Inflammatory macrophage (primary cell): ENCODE data around the gene SP110.
"Not testable (repeated sequence)": the region's sequence is repeated elsewhere in the genome, so short reads cannot be mapped to it uniquely, and the experiment has no call there.

Experiments
- DNase-seq, 2 donors: peaks; one replicate each; pipeline ENCODE4 v3.0.0-alpha.2; 2020 to 2022

The SP110 gene

DNA sequence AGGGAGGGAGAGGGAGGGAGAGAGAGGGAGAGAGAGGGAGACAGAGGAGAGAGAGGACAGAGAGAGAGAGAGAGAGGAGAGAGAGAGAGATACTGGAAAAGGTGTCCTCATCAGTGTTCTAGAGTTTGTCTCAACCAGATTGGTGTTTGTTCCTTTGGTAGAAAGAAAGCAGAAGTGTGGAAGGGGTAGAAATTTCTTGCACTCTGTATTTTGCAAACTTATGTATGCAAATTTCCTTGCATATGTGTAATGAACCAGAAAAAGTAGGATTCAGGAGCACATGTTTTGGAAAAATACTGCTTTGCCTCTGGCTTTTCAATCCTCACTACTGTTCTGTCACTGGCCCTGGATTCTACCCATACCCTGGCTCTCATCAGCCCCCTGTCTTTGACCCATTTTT lies 4.7 kb upstream of the SP110 start:
- DNase-seq, result peak; percentile 36 to 46

DNA sequence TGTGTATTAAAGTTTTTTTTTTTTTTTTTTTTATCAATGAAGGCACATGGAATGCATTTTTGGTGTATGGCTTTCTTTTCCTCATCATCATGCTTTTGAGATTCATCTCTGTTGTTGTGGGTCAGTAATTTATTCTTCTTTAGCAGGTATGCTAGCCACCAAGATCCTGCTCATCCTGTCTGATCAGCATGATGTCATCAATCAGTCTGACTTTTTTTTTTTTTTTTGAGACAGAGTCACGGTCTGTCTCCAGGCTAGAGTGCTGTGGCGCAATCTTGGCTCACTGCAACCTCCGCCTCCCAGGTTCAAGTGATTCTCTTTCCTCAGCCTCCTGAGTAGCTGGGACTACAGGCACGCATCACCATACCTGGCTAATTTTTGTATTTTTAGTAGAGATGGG lies 3.0 kb upstream of the SP110 start:
- not testable (repeated sequence) for DNase-seq

DNA sequence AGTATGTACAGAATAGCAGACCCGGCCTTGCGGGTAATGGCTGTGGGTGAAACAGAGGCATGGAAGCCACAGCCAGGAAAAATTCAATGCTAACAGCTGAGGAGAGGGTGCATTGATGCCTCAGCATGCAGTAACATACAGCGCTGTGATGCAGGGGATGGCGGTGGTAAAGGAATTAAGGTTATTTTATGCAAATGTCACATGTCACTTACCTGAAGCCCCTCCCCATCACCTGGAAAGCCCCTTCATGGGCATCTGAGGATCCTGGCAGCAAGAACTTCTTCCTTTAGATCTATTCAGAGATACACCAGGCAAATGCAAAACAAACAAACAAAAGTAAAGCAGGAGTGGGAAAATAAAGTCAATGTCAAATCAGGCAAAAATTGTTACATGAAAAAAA lies 1.7 kb upstream of the SP110 start:
- no peak for DNase-seq

DNA sequence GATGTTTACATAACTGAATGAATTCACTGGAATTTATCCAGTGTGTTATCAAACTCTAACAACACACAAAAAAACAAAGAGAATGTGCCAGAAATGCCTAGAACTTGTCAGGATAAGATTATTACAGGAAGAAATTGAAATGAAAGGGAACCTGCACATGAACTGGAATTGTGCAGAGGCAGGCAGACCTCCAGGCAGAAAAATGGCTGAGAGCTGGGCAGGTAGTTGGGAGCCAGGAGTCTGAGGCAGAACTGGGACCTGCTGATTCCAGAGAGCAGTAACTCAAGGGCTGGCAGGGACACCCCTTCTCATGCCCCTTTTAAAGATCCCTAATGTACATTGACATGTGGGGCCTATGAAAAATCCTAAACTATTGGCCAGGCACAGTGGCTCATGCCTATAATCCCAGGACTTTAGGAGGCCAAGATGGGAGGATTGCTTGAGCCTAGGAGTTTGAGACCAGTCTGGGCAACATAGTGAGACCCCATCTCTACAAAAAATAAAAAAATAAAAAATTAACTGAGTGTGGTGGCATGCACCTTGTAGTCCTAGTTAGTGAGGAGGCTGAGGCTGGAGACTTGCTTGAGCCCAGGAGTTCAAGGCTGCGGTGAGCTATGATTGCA lies 674 bp upstream of the SP110 start:
- DNase-seq, result no peak

DNA sequence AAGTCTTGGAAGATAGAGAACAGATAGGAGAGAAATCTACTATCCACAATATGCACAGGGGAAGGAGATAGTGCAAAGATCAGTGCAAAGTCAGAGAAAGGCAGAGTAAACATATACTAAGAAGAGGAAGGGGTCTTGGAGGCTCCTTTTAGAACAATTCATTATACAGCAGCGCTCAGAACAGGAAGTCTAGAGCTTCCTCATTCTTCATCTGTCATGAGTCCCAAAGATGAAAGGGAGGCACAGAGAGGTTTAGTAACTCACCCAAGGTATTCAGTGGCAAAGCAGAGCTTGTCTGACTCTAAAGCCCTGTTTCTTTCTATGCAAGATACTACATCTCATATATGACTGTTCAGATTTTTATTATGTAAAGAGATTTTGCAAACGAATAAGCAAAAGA lies 1.4 kb downstream of the SP110 start:
- DNase-seq, result peak; percentile 63 to 78

DNA sequence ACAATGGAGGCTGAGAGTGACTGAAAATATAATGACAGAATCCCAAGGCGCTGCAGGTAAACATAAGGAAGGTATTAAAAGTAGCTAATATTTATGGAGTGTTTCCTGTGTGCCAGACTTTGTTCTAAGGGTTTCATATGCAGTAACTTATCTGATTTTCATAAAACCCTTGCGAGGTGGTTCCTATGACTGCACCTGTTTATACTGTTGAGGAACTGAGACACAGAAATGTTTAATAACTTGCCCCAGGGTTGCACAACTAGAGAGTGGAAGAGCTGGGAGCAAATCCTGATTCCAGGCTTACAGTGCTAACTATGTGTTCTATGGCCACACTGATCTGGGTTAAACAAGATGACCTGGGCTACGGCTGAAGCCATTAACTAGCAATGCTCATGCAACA lies 2.4 kb downstream of the SP110 start:
- no peak for DNase-seq

DNA sequence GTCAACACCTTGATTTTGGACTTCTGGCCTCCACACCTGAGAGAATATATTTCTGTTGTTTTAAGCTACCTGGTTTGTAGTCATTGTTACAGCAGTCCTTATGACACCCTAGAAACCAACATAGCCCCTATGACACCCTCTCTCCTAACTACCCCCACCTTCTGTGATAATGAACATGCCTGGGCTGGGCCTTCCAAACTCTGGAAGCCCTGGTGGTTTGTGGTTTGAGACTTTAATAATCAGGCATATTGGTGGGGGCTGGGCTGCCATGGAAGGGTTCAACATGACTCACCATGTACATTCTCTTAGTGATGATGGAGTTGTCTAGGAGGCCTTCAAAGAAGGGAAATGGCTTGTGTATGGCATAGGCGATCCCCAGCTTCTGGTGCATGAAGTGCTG lies 3.3 kb downstream of the SP110 start:
- DNase-seq, result no peak

DNA sequence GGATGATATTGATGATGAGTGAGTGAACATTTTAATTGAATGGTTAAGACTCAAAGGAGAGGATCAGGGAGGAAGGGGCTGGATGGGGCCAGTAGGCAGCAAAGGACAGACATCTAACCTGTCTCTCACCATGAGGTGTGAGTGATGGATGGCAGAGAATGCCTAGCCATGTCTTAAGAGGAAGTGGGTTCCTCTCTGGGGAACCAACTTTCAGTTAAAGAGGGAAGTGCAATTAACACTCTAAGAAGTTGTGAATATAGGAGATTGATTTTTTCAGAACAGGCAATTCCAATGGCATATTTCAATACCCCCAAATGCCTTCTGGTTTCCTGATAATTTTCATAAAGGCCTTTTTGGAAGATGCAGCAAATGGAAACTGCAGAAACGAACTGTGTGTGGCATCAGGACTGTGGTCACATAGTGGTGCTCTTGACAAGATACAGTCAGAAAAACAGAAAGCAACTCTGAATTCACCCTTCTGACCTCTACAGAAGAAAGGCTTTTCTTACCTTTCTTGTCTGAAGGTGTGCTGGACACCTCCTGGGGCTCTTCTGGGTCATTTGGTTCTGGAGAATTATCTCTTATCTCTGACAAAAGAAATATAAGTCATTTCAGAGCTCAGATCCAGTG lies 10.2 kb downstream of the SP110 start:
- peak; percentile 39 to 45 for DNase-seq

DNA sequence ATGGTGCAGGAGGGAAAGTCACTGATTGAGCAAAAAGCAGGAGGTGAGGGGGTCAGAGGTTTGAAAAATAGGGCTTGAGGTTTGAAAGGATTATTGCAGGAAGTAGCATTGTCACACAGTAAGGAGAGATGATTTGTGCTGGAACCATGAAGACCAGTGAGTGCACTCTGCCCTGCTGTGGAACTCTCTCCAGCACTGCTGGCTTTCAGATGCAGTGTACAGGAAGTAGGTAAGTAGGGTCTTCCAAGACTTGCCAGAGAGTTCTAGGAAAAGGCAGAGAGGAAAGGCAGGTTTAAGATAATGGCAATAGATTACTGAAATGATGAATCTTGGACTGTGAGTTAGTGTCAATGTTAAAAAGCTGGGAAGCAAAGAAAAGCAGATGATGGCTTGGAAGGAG lies 11.2 kb downstream of the SP110 start:
- DNase-seq, result no peak

DNA sequence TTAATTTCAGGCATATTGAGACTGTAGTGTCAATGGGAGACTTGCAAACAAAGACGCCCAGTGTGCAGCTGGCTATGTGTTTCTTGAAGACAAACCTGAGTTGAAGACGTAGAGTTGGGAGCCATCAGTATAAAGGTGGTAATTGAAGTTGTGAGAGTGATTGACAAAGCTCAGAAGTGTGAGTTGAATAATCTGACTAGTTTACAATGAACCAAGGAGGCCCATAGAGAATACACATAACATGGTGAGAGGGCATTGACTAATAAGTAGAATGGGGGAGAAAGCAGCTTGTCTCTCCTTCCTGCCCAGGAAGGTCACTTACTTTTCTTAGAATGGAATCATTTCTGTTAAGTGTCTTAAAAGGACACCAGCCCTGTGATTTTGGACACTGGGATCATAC lies 14.1 kb downstream of the SP110 start:
- DNase-seq, result no peak

DNA sequence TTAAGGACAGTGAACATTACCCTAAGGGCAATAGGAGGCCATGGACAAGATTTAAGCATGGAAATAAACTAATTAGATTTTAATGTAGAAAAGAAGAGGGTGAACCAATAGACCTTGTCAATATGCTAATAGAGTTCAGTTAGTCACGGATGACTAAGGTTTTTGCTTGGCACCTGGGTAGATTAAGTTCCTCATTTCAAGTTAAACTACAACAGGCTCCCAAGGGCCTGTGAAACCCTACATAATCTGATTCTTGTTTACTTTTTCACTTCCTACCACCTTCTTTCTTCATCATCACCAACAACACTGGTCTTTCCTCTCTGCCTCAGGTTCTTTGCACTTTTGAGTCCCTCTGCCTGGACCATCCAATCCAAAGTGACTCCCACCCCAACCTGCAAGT lies 14.8 kb downstream of the SP110 start:
- no peak for DNase-seq

DNA sequence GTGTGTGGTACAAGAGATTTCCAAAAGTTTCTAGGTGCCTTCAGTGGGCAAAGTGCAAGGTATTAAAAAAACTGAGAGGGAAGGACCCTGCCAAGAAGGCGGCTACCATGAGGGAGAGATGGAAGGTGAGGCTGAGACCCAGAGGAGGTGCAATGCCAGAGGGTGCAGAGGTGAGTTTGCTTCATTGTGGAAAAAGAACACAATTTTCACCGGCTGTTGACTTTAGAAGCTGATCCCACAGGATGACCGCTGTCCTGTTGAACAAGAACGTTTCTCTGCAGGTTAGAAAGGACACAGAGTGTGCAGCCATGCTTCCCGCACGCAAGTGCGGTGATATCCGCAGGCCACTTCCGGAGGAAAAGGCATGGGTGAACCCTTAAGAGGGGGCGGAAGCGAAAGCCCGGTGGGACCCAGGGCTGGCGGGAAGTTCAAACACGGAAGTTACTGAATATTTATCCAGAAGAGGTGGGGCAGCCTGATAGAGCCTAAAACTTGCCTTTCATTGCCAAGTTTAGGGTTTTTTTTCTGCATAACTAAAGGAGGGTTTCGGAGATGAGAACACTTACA lies 16.6 kb downstream of the SP110 start:
- no peak for DNase-seq

DNA sequence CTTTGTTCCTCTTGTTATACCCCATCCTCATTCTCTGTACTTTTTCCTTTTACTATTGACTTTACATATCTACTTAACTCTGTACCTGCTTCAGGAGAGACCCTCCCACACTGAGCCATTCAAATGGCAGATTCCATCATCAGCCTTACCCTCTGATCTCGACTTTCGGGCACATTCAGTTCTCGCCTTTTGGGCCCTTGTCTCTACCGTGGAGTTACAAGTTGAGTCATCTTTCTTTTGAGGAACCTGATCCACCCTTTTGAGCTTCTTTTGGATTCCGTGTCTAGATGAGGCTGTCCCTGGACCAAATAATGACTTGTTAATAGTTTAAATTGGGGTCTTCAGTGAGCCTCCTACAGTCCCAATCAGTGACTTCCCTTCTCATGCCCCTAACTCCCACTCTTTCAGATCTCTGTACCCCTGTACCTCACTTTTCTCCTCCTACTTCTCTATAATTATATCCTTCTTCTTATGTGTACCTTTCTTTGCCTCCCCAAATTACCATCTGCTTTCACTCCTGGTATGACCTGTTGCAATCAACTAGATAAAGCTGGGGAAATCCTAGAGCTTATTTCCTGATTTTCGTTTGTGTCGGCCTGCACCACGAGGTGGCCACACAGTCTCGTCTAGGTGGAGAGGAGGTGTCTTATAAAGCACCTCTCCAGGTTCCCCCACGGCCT lies 17.2 kb downstream of the SP110 start:
- DNase-seq, result no peak

DNA sequence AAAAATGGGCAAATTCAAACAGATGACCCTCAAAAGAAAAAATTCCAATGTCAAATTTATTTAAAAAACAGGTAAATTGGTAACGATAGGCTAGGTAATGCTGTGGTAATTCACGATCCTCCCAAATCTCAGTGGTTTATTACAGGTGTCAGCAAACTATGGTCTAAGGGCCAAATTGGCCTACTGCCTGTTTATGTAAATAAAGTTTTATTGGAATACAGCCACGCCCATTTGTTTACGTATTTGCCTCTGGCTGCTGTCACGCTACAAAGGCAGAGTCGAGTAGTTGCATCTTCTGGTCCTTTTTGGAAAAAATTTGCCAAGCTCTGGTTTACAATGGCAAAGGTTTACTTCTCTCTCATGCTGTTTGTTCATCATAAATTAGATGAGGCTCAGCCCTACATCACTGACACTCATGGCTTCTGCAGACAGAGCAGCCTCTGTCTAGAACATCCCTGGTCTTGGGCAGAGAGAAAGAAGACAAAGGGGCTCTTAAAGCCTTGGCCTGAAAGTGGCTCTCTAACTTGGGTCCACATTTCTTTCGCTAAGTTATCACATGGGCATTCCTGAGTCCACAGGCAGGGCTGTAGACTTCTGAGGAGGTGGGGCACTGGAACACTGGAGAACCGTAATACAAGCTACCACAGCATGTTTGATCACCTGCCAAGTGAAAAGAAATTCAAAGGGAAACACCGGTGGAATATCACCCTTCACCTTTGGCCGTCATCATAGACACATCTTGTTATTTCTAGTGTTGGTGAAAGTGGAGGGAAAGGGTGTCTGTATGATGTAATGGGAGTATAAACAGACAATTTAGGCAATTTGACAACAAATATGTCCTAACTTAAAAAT lies 34.8 kb downstream of the SP110 start:
- no peak for DNase-seq

DNA sequence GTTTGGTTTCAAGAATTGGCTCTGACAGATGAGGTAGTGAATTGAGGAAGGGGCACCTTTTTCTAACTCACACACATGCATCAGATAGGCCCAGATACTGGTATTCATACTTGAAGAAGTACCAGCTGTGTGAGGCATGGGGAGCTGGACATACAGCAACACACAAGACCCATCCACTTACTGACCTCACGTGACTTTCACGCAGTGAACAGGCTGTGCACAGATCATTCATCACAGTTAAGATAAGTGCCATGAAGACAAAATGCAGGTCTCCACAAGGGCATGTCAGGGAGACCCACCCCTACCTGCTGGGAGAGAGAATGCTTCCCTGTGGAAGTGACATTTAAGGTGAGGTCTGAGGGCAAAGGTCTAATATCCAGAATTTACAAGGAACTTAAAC lies 38.6 kb downstream of the SP110 start:
- no peak for DNase-seq

DNA sequence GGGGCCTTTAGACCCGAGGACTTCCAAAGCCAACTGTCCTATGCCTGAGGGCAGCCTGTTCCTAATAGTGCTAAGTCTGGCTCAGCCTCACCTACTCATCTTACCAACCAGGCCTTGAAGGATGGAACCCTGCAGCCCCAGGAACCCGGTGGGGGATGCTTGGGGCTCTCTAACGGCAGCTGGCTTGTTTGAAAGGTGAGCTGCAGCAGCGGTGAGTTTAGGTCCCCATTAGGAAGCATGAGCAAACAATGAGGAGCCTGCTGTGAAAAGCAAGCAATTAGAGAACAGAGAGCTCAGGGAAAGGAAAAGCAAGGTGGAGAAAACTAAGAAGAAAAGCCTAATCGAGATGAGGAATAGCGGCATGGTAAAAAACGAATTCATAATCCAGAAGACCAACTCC lies 39.9 kb downstream of the SP110 start:
- DNase-seq, result no peak

DNA sequence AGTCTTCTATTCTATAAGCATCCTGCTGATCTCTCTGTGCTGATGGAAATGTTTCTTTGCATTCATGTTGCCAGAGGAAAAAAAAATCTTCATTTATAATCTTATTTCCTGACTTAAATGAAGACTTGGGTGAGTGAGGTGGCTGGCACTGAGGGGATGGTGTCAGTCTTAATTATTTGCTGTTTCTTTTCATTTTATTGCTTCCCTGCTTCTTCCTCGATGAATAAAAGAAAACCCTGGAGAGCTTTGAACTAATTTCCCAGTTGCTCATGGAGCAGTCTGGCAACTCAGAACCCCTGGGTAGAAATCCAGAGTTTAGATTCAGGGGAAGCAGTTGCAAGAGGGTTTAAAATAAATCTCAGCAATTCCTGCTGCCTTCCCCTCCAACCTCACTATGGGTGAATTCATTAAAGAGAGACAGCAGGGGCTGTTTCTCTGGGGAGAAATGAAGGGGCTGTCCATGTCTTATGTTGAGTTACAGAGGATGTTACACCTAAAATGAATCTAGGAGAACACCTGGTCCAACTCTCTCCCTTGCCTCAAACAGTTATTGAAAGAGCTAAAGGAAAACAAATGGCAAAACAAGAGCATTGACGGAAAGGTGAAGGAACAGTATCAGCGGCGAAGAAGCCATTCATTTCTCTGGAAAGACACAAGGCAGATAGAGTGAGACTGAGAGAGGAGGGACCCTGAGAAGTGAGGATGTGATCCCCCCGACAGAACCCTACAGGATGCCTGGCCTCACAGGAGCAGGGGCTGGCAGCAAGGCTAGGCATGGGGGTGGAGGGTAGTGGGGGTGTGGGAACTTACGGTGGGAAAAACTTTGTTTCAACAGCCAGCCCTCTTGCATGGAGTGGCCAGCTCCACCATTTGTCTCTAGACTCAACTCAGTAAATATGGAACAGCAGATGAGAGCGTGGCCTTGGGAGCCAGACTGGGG lies 41.0 kb downstream of the SP110 start:
- DNase-seq, result no peak

DNA sequence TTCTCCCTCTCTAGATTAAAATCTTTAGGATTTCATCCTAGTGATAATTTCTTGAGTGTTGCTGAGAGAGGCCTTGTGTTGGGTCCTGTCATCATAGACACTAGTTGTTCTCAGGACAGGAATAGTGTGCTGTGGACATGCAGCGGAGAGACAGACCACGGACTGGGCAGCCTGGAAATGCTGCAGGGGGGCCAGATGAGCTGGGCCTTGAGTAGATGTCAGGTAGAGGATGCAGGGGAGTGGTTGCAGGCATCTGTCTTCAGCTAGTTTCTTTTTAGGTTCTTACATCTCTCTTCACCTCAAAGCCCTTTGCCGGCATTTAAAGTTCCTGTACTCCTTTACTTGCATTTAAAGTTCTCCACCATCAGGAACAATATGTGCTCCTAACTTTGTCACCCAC lies 42.8 kb downstream of the SP110 start:
- no peak for DNase-seq

DNA sequence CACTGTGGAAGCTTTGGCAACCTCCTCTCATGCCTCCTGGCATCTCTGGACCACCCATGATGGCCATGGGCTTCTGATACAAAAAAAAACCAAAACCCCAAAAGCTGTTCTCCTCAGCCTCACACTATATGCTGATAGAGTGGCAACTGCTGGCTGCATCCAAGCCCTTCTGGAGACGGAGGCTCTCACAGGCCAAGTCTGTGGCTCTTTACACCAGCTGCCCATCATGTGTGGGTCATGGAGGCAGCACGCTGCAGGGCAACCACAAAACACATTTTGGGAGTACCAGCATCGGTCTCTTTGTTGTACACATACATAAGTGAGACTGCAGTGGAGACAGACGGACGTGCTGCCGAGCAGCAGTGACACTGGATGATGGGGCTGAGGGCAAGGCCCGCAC lies 45.3 kb downstream of the SP110 start:
- no peak for DNase-seq

DNA sequence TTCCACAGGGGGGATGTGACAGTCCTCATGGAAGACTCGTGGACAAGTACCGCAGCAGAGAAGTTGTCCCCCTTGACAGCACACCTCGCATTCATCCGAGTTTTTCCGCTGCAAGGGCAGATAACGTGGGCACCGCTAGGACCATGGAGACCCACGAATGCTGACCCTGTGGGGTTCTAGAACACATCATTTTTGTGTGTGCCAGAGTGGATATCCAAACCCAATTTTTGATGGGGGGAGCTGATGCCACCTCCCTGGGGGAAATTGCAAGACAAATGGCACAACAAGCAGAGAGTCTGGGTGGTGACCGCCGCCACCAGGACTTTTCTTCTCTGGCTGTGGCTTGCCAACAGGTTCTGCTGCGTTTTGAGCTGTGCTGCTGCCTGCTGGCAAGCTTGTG lies 46.9 kb downstream of the SP110 start:
- no peak for DNase-seq

DNA sequence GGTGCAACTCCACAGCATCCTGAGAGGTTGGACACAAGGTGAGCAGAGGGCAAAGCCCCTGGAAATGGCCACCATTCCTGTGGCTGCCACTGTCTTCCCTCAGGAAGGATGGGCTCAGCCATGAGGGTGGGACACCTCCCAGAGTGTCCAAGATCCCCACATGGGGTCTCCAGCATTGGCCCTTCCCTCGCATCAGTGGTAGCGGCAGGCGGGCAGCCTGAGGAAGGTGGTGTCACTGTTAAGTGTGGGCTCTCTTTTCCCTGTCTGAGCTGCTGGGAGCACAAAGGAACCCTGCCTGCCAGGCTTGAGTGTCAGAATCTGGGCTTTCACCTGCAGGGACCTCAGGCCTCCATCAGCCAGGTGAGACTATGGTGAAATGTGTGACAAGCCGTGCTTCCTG lies 47.6 kb downstream of the SP110 start:
- no peak for DNase-seq

DNA sequence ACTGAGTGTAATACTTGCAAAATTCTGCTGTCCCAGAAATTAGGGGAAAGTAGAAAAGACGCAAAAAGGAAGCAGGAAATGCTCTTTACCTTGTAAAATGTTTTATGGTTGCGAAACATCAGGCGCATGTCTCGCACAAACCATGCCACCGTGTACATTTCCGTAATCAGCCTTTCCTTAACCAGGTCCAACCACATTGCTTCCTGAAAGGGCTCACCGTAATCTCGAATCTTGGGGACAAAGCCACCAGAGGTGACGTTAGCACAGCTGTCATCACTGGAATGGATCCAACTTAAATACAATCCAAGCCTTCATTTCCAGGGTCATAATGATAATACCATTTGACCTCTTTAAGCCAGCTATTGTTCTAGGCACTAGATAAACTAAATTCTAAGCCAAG lies 49.3 kb downstream of the SP110 start:
- no peak for DNase-seq
